ENCODE data around the gene NRG2. TPM values are rescaled to one million over a fixed set of nuclear protein-coding genes. Genes with fewer than 3 reads are reported as not detected.
A peak's percentile ranks its signal among the peaks of the same experiment; 100 is the strongest.

The NRG2 gene
- total and polyA plus RNA-seq, 5 donors = 1.1 to 3.6 (median 1.8) TPM

- no peaks in the 10 kb centered on the region for H3K27me3 ChIP-seq (ENCODE audit: control insufficient read depth, insufficient read depth)
- no peak overlapping the region for H3K4me3 ChIP-seq (ENCODE audit: low read length)
- no peak for DNase-seq
- peaks cover 4% of the 10 kb centered on the region for H3K4me1 ChIP-seq (ENCODE audit: control insufficient read depth, insufficient read depth, low read length)
- H3K9me3 ChIP-seq (ENCODE audit: control insufficient read depth, low read length) = no peaks in the 10 kb centered on the region
- no peak for ATAC-seq
- WGBS = 90% methylated on average over 3 of the region's 3 CpGs
- intact Hi-C loops (cut with DNase I) = no loop called here
- peak overlapping the region; percentile 53 for H3K27ac ChIP-seq (ENCODE audit: low read length)
Measured at GRCh38 chr5:140010798-140011197, 32.3 kb downstream of the NRG2 start.

DNA sequence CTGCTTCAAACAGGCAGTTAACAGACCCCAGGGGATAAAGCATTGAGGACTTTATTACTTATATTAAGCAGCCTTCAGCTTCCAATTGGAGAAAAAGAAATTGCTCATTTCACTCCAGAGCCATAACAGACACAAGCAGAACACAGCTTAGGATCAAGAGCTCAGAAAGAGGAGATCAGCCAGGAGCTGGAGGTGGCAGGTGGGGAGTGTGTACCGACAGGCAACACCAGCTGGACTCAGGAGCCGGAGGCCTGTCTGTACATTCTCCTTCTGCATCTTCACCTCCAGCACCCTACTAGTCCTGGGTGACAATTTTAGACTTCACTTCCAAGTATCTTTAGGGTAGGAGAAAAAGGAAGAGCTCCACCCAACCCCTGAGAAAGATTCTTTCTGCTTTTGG, 35.8 kb downstream of the NRG2 start:
- Histone ChIP-seq H3K9me3 (ENCODE audit: control insufficient read depth, low read length) (no peaks in the 10 kb centered on the region), H3K27me3 (ENCODE audit: control insufficient read depth, insufficient read depth) (no peaks in the 10 kb centered on the region), H3K27ac (ENCODE audit: low read length) (no peak overlapping the region), H3K4me1 (ENCODE audit: control insufficient read depth, insufficient read depth, low read length) (peaks cover 4% of the 10 kb centered on the region), H3K4me3 (ENCODE audit: low read length) (no peak overlapping the region)
- intact Hi-C loops (cut with DNase I) = no loop called here
- DNase-seq (no peak), ATAC-seq (no peak)
- 88% methylated on average over 2 of the region's 2 CpGs for WGBS

GRCh38 chr5:140005145-140005591, 37.9 kb downstream of the NRG2 start:
- intact Hi-C loops (cut with DNase I) = no loop called here
- no peaks in the 10 kb centered on the region for H3K27me3 ChIP-seq (ENCODE audit: control insufficient read depth, insufficient read depth)
- 78% methylated on average over 4 of the region's 4 CpGs for whole genome bisulfite sequencing
- peaks cover 4% of the 10 kb centered on the region for H3K4me1 ChIP-seq (ENCODE audit: control insufficient read depth, insufficient read depth, low read length)
- H3K9me3 ChIP-seq (ENCODE audit: control insufficient read depth, low read length) = no peaks in the 10 kb centered on the region
- no peak for ATAC-seq
- no peak for DNase-seq
- H3K4me3 ChIP-seq (ENCODE audit: low read length) = no peak overlapping the region
- H3K27ac ChIP-seq (ENCODE audit: low read length) = no peak overlapping the region

- H3K4me3 ChIP-seq (ENCODE audit: low read length) = no peak overlapping the region
- no peaks in the 10 kb centered on the region for H3K27me3 ChIP-seq (ENCODE audit: control insufficient read depth, insufficient read depth)
- WGBS = 65% methylated on average over 2 of the region's 2 CpGs
- no peak for DNase-seq
- peaks cover 4% of the 10 kb centered on the region for H3K4me1 ChIP-seq (ENCODE audit: control insufficient read depth, insufficient read depth, low read length)
- no peaks in the 10 kb centered on the region for H3K9me3 ChIP-seq (ENCODE audit: control insufficient read depth, low read length)
- intact Hi-C loops (cut with DNase I) = no loop called here
- H3K27ac ChIP-seq (ENCODE audit: low read length) = no peak overlapping the region
- ATAC-seq = no peak
Measured at GRCh38 chr5:140004174-140004573, 38.9 kb downstream of the NRG2 start.

DNA sequence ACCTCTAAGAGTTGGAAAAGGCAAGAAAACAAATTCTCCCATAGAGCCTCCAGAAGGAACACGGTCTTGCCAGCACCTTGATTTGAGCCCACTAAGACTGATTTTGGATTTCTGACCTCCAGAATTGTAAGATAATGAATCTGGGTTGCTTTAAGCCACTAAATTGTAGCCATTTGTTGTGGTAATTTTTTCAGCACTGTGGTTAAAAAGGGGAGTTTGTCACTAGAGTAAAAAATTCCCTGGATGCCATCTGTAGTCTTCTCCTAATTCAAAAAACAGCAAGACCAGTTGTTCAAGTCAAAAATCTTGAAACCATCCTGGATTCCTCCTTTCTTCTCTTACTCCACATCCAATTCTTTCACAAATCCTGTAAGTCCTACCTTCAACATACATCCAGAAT, 39.6 kb downstream of the NRG2 start:
- peaks cover 4% of the 10 kb centered on the region for H3K4me1 ChIP-seq (ENCODE audit: control insufficient read depth, insufficient read depth, low read length)
- H3K9me3 ChIP-seq (ENCODE audit: control insufficient read depth, low read length) = no peaks in the 10 kb centered on the region
- no peak for DNase-seq
- no peak overlapping the region for H3K27ac ChIP-seq (ENCODE audit: low read length)
- no peak for ATAC-seq
- H3K4me3 ChIP-seq (ENCODE audit: low read length) = no peak overlapping the region
- no peaks in the 10 kb centered on the region for H3K27me3 ChIP-seq (ENCODE audit: control insufficient read depth, insufficient read depth)
- WGBS = 89% methylated on average over 1 of the region's 1 CpG
- intact Hi-C loops (cut with DNase I) = no loop called here

- intact Hi-C loops (cut with DNase I) = no loop called here
- DNase-seq (peak; percentile 33 to 63 (median 52)), ATAC-seq (peak; percentile 73 to 80)
- Histone ChIP-seq H3K27ac (ENCODE audit: low read length) (peak overlapping the region; percentile 32), H3K27me3 (ENCODE audit: control insufficient read depth, insufficient read depth) (no peaks in the 10 kb centered on the region), H3K4me3 (ENCODE audit: low read length) (no peak overlapping the region), H3K9me3 (ENCODE audit: control insufficient read depth, low read length) (no peaks in the 10 kb centered on the region), H3K4me1 (ENCODE audit: control insufficient read depth, insufficient read depth, low read length) (no peaks in the 10 kb centered on the region)
- 51% methylated on average over 10 of the region's 10 CpGs for WGBS
Measured at GRCh38 chr5:140000332-140000731, 42.8 kb downstream of the NRG2 start.

- no peaks in the 10 kb centered on the region for H3K4me1 ChIP-seq (ENCODE audit: control insufficient read depth, insufficient read depth, low read length)
- WGBS = 59% methylated on average over 3 of the region's 3 CpGs
Measured at GRCh38 chr5:139998837-139999236, 44.3 kb downstream of the NRG2 start.

GRCh38 chr5:139997276-139997675, 45.8 kb downstream of the NRG2 start:
- intact Hi-C loops (cut with DNase I) = no loop called here
- Histone ChIP-seq H3K27ac (ENCODE audit: low read length) (no peak overlapping the region), H3K4me3 (ENCODE audit: low read length) (no peak overlapping the region), H3K4me1 (ENCODE audit: control insufficient read depth, insufficient read depth, low read length) (no peaks in the 10 kb centered on the region), H3K9me3 (ENCODE audit: control insufficient read depth, low read length) (no peaks in the 10 kb centered on the region), H3K27me3 (ENCODE audit: control insufficient read depth, insufficient read depth) (no peaks in the 10 kb centered on the region)
- 92% methylated on average over 1 of the region's 1 CpG for WGBS
- no peak for ATAC-seq
- no peak for DNase-seq

More at GRCh38 chr5:139998837-139999236, 44.3 kb downstream of the NRG2 start:
- DNase-seq (no peak), ATAC-seq (no peak)
- no peaks in the 10 kb centered on the region for H3K27me3 ChIP-seq (ENCODE audit: control insufficient read depth, insufficient read depth)
- no peak overlapping the region for H3K27ac ChIP-seq (ENCODE audit: low read length)
- no peak overlapping the region for H3K4me3 ChIP-seq (ENCODE audit: low read length)
- intact Hi-C loops (cut with DNase I) = no loop called here
- no peaks in the 10 kb centered on the region for H3K9me3 ChIP-seq (ENCODE audit: control insufficient read depth, low read length)

DNA sequence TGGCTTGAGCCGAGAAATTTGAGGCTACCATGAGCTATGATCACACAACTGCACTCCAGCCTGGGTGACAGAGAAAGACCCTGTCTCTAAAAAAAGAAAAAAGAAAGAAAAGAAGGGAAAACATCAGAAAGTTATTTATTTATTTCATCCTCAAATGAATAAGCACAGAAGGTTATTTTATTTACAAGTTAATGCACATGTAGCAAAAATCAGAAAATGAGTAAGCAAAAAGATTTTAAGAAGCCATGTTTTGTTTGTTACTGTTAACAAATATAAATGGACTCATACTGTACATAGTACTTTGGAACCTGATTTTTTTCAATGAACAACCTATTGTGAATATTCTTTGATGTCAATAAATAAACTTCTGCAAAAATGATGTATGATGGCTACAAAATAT, 47.2 kb downstream of the NRG2 start:
- no peak for DNase-seq
- Histone ChIP-seq H3K4me1 (ENCODE audit: control insufficient read depth, insufficient read depth, low read length) (no peaks in the 10 kb centered on the region), H3K9me3 (ENCODE audit: control insufficient read depth, low read length) (no peaks in the 10 kb centered on the region), H3K27ac (ENCODE audit: low read length) (no peak overlapping the region), H3K4me3 (ENCODE audit: low read length) (no peak overlapping the region), H3K27me3 (ENCODE audit: control insufficient read depth, insufficient read depth) (no peaks in the 10 kb centered on the region)
- ATAC-seq = no peak
- intact Hi-C loops (cut with DNase I) = no loop called here
- 95% methylated on average over 1 of the region's 1 CpG for WGBS

GRCh38 chr5:139994234-139994633, 48.9 kb downstream of the NRG2 start:
- no peak overlapping the region for H3K27ac ChIP-seq (ENCODE audit: low read length)

DNA sequence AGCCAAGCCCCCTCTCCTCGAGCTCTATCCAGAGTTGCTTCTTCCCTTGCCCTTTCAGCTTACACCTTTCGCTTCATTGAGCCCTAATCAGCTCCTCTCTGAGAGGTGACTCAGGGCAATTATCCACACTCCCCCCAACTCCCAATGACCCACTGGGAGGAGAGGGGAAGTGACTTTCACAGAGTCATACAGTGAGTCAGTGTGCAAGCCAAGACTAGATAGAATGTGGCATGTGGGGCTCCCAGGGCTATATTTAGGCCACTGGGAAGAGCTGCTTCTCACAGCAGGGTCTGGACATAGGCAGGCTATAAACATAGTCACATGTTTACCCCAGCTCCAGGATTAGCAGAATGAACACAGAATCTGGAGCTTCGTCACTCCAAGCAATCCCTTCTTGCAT, 57.4 kb downstream of the NRG2 start:
- Histone ChIP-seq H3K4me1 (ENCODE audit: control insufficient read depth, insufficient read depth, low read length) (no peaks in the 10 kb centered on the region), H3K9me3 (ENCODE audit: control insufficient read depth, low read length) (no peaks in the 10 kb centered on the region), H3K4me3 (ENCODE audit: low read length) (no peak overlapping the region), H3K27me3 (ENCODE audit: control insufficient read depth, insufficient read depth) (no peaks in the 10 kb centered on the region), H3K27ac (ENCODE audit: low read length) (no peak overlapping the region)
- no peak for DNase-seq
- intact Hi-C loops (cut with DNase I) = no loop called here
- ATAC-seq = peak; percentile 67 to 78
- WGBS = 63% methylated on average over 3 of the region's 3 CpGs

More at GRCh38 chr5:139994234-139994633, 48.9 kb downstream of the NRG2 start:
- DNase-seq (no peak), ATAC-seq (no peak)
- H3K27me3 ChIP-seq (ENCODE audit: control insufficient read depth, insufficient read depth) = no peaks in the 10 kb centered on the region
- H3K4me3 ChIP-seq (ENCODE audit: low read length) = no peak overlapping the region
- intact Hi-C loops (cut with DNase I) = no loop called here
- WGBS = 88% methylated on average over 1 of the region's 1 CpG
- H3K4me1 ChIP-seq (ENCODE audit: control insufficient read depth, insufficient read depth, low read length) = no peaks in the 10 kb centered on the region
- H3K9me3 ChIP-seq (ENCODE audit: control insufficient read depth, low read length) = no peaks in the 10 kb centered on the region

- intact Hi-C loops (cut with DNase I) = no loop called here
- WGBS = 63% methylated on average over 5 of the region's 5 CpGs
- no peak overlapping the region for H3K4me3 ChIP-seq (ENCODE audit: low read length)
- no peaks in the 10 kb centered on the region for H3K4me1 ChIP-seq (ENCODE audit: control insufficient read depth, insufficient read depth, low read length)
- DNase-seq (no peak), ATAC-seq (peak in 1 of 2 donors; percentile 30)
- no peak overlapping the region for H3K27ac ChIP-seq (ENCODE audit: low read length)
- no peaks in the 10 kb centered on the region for H3K27me3 ChIP-seq (ENCODE audit: control insufficient read depth, insufficient read depth)
- no peaks in the 10 kb centered on the region for H3K9me3 ChIP-seq (ENCODE audit: control insufficient read depth, low read length)
Measured at GRCh38 chr5:139985290-139985689, 57.8 kb downstream of the NRG2 start.
